Urinary bladder (tissue), 4 donors: ENCODE data around the gene JAML. TPM values are rescaled to one million over a fixed set of nuclear protein-coding genes. Genes with fewer than 3 reads are reported as not detected.

Experiments
- DNase-seq: peaks from one replicate; pipeline ENCODE4 v3.0.0-alpha.2; 2015; ENCODE audit errors: extremely low spot score
- H3K27ac ChIP-seq: one replicate; pipeline ENCODE4 v1.5.1; 2013; ENCODE audit warnings: low read depth, mild to moderate bottlenecking, moderate library complexity
- H3K36me3 ChIP-seq: one replicate; pipeline ENCODE4 v1.6.1; 2013; ENCODE audit warnings: mild to moderate bottlenecking, moderate library complexity; ENCODE audit not compliant: insufficient read depth
- H3K4me1 ChIP-seq: one replicate; pipeline ENCODE4 v1.6.1; 2013; ENCODE audit warnings: mild to moderate bottlenecking, moderate library complexity; ENCODE audit not compliant: insufficient read depth
- H3K4me3 ChIP-seq: one replicate; pipeline ENCODE4 v1.5.1; 2013; ENCODE audit warnings: low read depth, low read length
- WGBS: extraction: QIAGEN DNeasy Blood & Tissue Kit; methylation state at CpG from one replicate; pipeline ENCODE4 v1.1.7; 2013; 5-methylcytosine and 5-hydroxymethylcytosine counted together
- polyA plus RNA-seq: library from polyadenylated mRNA; stranded (reverse); fragments of 200-250 nt; gene quantifications from one replicate; pipeline ENCODE4 v1.2.3, GENCODE V29; 2013
- total RNA-seq: library from RNA; depleted of rRNA; stranded (reverse); fragments of >200 nt; gene quantifications from one replicate; pipeline ENCODE4 v1.2.3, GENCODE V29; 2014
- donor health status: healthy with polysubstance abuse.
- donor health status: healthy.

The JAML gene
- total and polyA plus RNA-seq, 2 donors, result 6.0 to 6.5 TPM

- Histone ChIP-seq H3K4me1 (no peaks in the 10 kb centered on the region), H3K27ac (no peak overlapping the region), H3K36me3 (no peaks in the 10 kb centered on the region), H3K4me3 (no peak overlapping the region)
- no peak for DNase-seq
- 85% methylated on average over 3 of the region's 3 CpGs for WGBS
Measured at GRCh38 chr11:118217575-118217974, 7.2 kb downstream of the JAML start.

DNA sequence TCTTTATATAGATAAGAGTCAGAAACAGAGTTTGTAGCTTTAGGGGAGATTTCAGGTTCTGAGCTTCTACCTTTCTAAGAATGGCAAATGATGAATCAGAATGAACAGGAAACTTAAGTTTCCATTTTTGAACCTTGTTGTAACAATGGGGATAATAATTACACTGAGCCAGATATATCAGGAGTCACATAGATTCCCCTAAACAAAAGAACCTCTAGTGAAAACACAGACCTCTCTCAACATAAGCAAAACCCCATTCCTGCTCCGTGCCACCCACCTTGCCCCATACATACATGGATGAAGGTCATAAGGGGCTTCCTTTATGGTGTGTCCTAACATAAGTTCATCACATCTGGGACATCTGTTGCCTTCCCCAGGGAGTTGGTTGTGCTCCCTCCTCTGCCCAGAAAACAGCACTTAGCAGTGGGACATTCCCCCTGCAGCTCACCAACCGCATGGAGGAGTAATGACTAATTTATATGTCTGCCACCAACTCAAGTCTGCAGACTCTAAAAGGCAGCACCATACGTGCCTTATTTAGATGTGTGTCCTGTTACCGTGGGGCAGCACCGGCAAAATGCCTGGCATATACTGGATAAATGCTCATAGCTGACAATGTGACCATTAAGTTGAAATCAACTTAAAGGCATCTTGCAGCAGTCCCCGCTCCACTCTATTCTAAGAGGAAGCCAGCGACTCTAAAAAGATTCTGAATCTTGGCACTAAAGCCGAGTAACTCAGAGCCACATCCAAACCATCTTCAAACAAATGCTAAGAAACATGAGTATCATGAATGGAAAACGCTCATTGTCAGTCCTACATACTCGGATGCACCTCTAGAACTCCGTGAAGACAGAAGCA lies 8.0 kb downstream of the JAML start:
- no peak for DNase-seq
- 69% methylated on average over 11 of the region's 11 CpGs for WGBS
- no peaks in the 10 kb centered on the region for H3K36me3 ChIP-seq
- no peak overlapping the region for H3K27ac ChIP-seq
- no peak overlapping the region for H3K4me3 ChIP-seq
- no peaks in the 10 kb centered on the region for H3K4me1 ChIP-seq

DNA sequence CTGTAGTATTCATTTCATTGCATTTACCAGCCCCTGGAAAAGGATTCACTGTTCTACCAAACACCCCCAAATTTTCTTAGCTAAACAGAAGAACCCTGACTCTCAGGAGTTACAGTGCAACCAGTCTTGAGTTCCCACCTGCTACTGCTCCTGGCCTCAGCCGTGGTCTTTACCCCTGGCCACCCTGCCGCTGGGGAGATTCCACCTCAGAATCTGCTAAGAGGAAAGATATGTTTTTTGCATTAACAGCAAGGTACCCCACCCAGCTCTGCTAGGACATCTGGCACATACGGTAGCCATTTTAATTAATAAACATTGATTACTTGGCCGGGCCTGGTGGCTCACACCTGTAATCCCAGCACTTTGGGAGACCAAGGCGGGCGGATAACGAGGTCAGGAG lies 9.0 kb downstream of the JAML start:
- WGBS, result 89% methylated on average over 7 of the region's 7 CpGs
- Histone ChIP-seq H3K4me1 (no peaks in the 10 kb centered on the region), H3K36me3 (no peaks in the 10 kb centered on the region), H3K4me3 (no peak overlapping the region), H3K27ac (no peak overlapping the region)
- DNase-seq, result no peak

GRCh38 chr11:118215262-118215661 lies 9.5 kb downstream of the JAML start:
- DNase-seq, result no peak
- H3K4me1 ChIP-seq, result no peaks in the 10 kb centered on the region
- WGBS, result 70% methylated on average over 3 of the region's 3 CpGs
- no peak overlapping the region for H3K27ac ChIP-seq
- H3K36me3 ChIP-seq, result no peaks in the 10 kb centered on the region
- H3K4me3 ChIP-seq, result no peak overlapping the region

DNA sequence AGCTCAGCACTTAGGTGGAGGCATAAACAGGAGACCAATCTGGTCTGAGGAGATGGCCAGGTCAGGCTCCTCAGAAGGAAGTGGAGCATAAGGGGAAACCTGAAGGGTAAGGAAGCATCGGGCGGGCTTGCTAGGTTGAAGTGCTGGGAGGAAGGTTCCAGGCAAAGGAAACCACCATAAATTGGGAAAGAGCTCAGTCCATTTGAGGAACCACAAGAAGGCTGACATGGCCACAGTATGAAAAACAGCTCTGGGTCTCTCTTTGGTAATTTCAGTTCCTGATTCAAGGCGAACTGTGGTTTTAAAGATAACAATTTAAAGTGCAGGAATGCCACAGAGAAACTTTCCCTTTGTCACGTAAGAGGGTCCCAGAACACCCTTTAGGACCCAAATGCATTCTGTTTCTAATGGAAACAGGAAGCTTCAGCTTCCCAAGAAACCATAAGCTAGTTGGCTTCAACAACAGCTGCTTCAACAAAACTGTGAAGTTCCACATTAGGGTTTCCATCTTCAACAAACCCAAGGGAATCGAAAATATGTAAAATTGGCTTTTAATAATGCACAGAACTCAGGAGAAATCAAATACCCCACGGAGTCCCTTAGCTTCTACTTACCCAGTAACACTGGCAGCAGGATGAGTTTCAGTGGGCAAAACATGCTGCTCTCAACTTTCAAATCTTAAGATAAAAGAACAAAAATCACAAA lies 10.4 kb downstream of the JAML start:
- DNase-seq, result no peak
- Histone ChIP-seq H3K36me3 (no peaks in the 10 kb centered on the region), H3K4me1 (no peaks in the 10 kb centered on the region), H3K27ac (no peak overlapping the region), H3K4me3 (no peak overlapping the region)
- 57% methylated on average over 6 of the region's 6 CpGs for WGBS

DNA sequence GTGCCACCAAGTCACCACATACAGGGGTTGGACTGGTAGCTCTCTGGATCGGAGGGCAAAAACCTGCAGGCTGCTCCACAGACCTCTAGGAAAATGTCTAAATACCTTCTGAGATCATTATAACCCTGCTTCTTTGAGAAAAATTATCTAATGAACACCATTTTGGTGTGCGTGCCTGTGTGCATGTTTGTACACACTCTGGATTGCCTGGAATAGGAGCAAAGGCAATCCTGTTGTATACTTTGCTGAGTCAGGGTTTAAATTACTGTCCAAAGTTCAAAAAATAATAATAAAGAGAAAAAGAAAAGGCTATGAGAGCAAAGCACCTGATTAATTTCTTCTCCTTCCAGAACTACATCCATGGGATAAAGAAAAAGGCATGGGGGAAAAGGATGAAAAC lies 11.0 kb downstream of the JAML start:
- no peaks in the 10 kb centered on the region for H3K36me3 ChIP-seq
- no peaks in the 10 kb centered on the region for H3K4me1 ChIP-seq
- DNase-seq, result no peak
- no peak overlapping the region for H3K4me3 ChIP-seq
- 86% methylated on average over 2 of the region's 2 CpGs for WGBS
- no peak overlapping the region for H3K27ac ChIP-seq

DNA sequence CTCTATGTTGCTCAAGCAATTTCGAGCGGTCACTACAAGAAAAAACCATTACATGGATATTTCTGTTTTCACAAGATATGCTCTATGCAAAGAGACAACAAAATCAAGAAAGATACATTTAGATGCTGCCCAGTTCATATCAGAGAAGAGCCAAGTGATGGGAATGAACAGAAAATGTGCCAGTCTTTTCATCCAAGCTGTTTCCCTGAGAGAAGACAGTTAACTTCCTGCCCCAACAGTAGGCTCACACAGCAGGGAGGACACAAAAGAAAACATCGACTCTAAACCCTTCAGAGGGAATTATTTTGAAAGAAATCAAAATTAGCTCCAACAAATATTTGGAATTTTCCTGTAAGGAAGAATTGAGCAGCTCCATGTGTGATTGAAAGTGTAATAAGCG lies 11.6 kb downstream of the JAML start:
- H3K27ac ChIP-seq, result no peak overlapping the region
- 75% methylated on average over 4 of the region's 4 CpGs for WGBS

DNA sequence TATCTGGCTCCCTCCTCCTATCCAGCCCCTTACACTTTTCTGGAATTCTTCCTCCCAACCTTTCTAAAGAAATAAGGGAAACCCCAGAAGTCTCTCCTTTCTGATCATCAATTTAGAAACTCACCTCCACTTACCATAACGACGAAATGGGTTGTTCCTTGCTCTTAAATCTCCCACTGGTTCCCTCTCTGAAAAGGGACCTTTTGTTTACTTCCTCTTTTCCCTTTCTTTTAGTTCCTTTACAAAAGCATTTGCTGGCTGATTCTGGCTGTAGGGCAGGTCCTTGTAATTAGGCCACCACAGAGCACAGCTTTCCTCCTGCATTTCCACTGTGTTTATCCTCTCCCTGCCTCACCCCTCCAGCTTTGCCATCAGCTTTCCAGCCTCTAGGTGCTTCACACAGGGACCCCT lies 12.0 kb downstream of the JAML start:
- H3K4me1 ChIP-seq, result no peaks in the 10 kb centered on the region
- H3K4me3 ChIP-seq, result no peak overlapping the region
- no peak overlapping the region for H3K27ac ChIP-seq
- H3K36me3 ChIP-seq, result no peaks in the 10 kb centered on the region
- DNase-seq, result no peak
- WGBS, result 79% methylated on average over 2 of the region's 2 CpGs

More for the DNA sequence above, 11.6 kb downstream of the JAML start:
- Histone ChIP-seq H3K4me3 (no peak overlapping the region), H3K36me3 (no peaks in the 10 kb centered on the region), H3K4me1 (no peaks in the 10 kb centered on the region)
- no peak for DNase-seq

GRCh38 chr11:118212131-118212725 lies 12.6 kb downstream of the JAML start:
- H3K4me1 ChIP-seq, result no peaks in the 10 kb centered on the region
- H3K27ac ChIP-seq, result no peak overlapping the region
- 75% methylated on average over 7 of the region's 7 CpGs for whole genome bisulfite sequencing
- no peaks in the 10 kb centered on the region for H3K36me3 ChIP-seq
- no peak overlapping the region for H3K4me3 ChIP-seq
- DNase-seq, result no peak

DNA sequence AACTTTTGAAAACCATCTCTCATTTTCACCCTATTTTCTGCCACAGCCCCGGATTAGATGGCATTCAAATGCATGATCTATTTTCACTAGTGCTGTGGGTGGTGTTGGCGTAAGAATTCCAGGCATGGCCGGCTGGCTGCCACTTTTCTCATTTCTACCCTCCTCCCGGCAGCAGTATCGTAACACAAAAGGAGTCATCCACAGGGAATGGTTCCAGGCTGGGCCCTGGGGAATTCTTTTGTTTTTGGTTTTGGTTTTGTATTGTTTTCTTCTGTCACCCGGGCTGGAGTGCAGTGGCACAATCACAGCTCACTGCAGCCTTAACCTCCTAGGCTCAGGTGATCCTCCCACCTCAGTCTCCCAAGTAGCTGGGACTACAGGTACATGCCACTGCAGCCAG lies 13.8 kb downstream of the JAML start:
- Histone ChIP-seq H3K36me3 (no peaks in the 10 kb centered on the region), H3K4me1 (no peaks in the 10 kb centered on the region), H3K27ac (no peak overlapping the region), H3K4me3 (no peak overlapping the region)
- WGBS, result 40% methylated on average over 6 of the region's 6 CpGs
- DNase-seq, result no peak

DNA sequence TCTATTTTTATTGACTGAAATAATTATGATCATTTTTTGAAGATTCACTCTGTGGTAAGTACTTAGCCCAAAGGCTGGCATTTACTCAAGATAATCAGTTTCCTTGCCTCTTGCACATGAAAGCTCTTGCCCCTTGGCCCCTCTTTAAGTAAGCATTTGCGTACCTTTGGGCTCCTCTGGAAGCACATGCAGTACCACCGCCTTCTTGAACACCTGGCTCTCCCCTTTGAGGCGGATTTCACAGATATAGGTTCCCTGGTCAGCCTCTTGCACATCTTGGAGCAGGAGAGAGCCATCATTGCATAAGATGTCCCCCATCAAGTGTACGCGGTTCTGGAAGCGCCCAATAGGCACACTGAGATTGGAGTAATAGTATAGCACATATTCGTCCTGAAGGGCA lies 14.5 kb downstream of the JAML start:
- Histone ChIP-seq H3K36me3 (no peaks in the 10 kb centered on the region), H3K27ac (no peak overlapping the region), H3K4me1 (no peaks in the 10 kb centered on the region), H3K4me3 (no peak overlapping the region)
- DNase-seq, result no peak
- 91% methylated on average over 7 of the region's 7 CpGs for WGBS

- Histone ChIP-seq H3K36me3 (no peaks in the 10 kb centered on the region), H3K4me3 (no peak overlapping the region), H3K27ac (no peak overlapping the region), H3K4me1 (no peaks in the 10 kb centered on the region)
- 79% methylated on average over 3 of the region's 3 CpGs for whole genome bisulfite sequencing
- no peak for DNase-seq
Measured at GRCh38 chr11:118209033-118209432, 15.8 kb downstream of the JAML start.

DNA sequence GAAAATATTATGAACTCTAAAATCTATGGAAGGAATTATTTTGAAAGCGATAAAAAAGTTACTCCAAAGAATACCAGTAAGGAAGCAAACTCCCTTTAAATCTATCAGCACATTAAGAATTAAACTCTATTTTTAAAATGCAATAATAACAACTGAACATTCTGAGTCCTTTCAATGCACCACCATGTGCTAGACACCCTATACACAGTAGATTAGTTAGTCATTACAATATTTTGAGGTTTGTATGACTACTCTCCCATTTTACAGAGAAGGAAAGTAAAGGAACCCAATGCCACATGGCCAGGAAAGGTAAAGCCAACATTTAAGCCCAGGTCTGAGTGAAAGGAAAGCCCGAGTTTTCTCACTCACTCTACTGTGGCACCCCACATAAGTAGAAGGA lies 17.7 kb downstream of the JAML start:
- no peak overlapping the region for H3K4me3 ChIP-seq
- DNase-seq, result no peak
- no peak overlapping the region for H3K27ac ChIP-seq
- WGBS, result 93% methylated on average over 2 of the region's 2 CpGs
- no peaks in the 10 kb centered on the region for H3K36me3 ChIP-seq
- no peaks in the 10 kb centered on the region for H3K4me1 ChIP-seq
